Endothelial cell of umbilical vein (primary cell): Measurements from ENCODE around the gene PFAS. TPM values are rescaled to one million over a fixed set of nuclear protein-coding genes. Genes with fewer than 3 reads are reported as not detected.
"Not testable (repeated sequence)": the region's sequence is repeated elsewhere in the genome, so short reads cannot be mapped to it uniquely, and the experiment has no call there.

Experiments
- BruUV-seq: library from RNA; stranded (reverse); fragments of 400-500 nt; replicated peaks from 2 replicates; lab custom pipeline; 2021; lab: Mats Ljungman, UMichigan
- CTCF ChIA-PET: fragments of 300-600, 350-600 bp; sonication (Branson Sonifier 250); formaldehyde crosslinking; loops from one replicate; lab custom pipeline; 2021; ENCODE audit warnings: antibody characterized with exemption, inconsistent platforms; lab: Charles Lee
- POLR2A ChIA-PET: fragments of 300-600, 350-600 bp; sonication (Branson Sonifier 250); formaldehyde crosslinking; loops from one replicate; lab custom pipeline; 2021; ENCODE audit warnings: antibody characterized with exemption, inconsistent platforms; lab: Charles Lee
- DNase-seq: peaks from one replicate; pipeline ENCODE4 v3.0.0-alpha.2; 2011; ENCODE audit warnings: low read depth, low spot score
- FAIRE-seq: peaks from 2 replicates; lab custom pipeline; 2011; peaks lifted over from hg19 to GRCh38; lab: Jason Lieb, UNC
- H2AFZ ChIP-seq: 2 replicates; pipeline ENCODE4 v1.6.0; 2012; ENCODE audit warnings: low read depth, low read length, control low read depth, inconsistent platforms
- H3K27ac ChIP-seq: 2 replicates; pipeline ENCODE4 v1.5.1; 2011; ENCODE audit warnings: low read depth, mild to moderate bottlenecking, control low read depth, low read length, moderate library complexity; ENCODE audit not compliant: insufficient read depth
- H3K27me3 ChIP-seq, 2 experiments: 2 replicates each; pipeline versions ENCODE4 v1.6.0 to v1.6.1; 2011; ENCODE audit warnings: low read length in 2 of 2, mixed read lengths in 1 of 2; ENCODE audit not compliant: control insufficient read depth in 2 of 2, insufficient read depth in 2 of 2
- H3K36me3 ChIP-seq, 2 experiments: 2 replicates in 1 of 2; 3 replicates in 1 of 2; pipeline ENCODE4 v1.5.1; 2011; ENCODE audit warnings: low read length in 2 of 2, mild to moderate bottlenecking in 1 of 2, moderate library complexity in 1 of 2; ENCODE audit not compliant: control insufficient read depth in 2 of 2, insufficient read depth in 2 of 2; ENCODE audit errors: extremely low read depth in 1 of 2
- H3K4me1 ChIP-seq: 3 replicates; pipeline ENCODE4 v1.5.1; 2011; ENCODE audit warnings: mild to moderate bottlenecking, low read length; ENCODE audit not compliant: control insufficient read depth, insufficient read depth; ENCODE audit errors: extremely low read depth
- H3K4me2 ChIP-seq: 2 replicates; pipeline ENCODE4 v1.6.1; 2011; ENCODE audit warnings: low read length, control low read depth, mixed read lengths; ENCODE audit not compliant: insufficient read depth
- H3K4me3 ChIP-seq, 3 experiments: fragments of 200-600 bp in 1 of 3; sonication (generic), shearing (Covaris generic) in 1 of 3; replicated peaks in 1 of 3; 2 replicates each; pipeline ENCODE4 v1.5.1; 2011 to 2016; ENCODE audit warnings: control low read depth in 3 of 3, low read length in 3 of 3, mild to moderate bottlenecking in 2 of 3, inconsistent platforms in 1 of 3, low read depth in 1 of 3, moderate library complexity in 1 of 3; ENCODE audit not compliant: insufficient read depth in 1 of 3
- H3K79me2 ChIP-seq: 2 replicates; pipeline ENCODE4 v1.6.0; 2012; ENCODE audit warnings: low read length, inconsistent platforms; ENCODE audit not compliant: control insufficient read depth, insufficient read depth
- H3K9ac ChIP-seq: replicated peaks from 2 replicates; pipeline ENCODE3; 2011; ENCODE audit warnings: low read length, control low read depth; ENCODE audit not compliant: insufficient read depth; ENCODE audit errors: extremely low read depth
- H3K9me1 ChIP-seq: replicated peaks from 3 replicates; pipeline ENCODE4 v1.6.0; 2011; ENCODE audit warnings: mild to moderate bottlenecking, low read length; ENCODE audit not compliant: control insufficient read depth, insufficient read depth; ENCODE audit errors: extremely low read depth
- H3K9me3 ChIP-seq: replicated peaks from 2 replicates; pipeline ENCODE4 v1.5.1; 2012; ENCODE audit warnings: low read length, inconsistent platforms; ENCODE audit not compliant: control insufficient read depth, insufficient read depth
- H4K20me1 ChIP-seq: replicated peaks from 2 replicates; pipeline ENCODE3; 2011; ENCODE audit warnings: mild to moderate bottlenecking, low read length; ENCODE audit not compliant: control insufficient read depth, insufficient read depth; ENCODE audit errors: extremely low read depth
- POLR2A ChIP-seq: IDR thresholded peaks from 2 replicates; pipeline ENCODE4 v1.6.1; 2012; ENCODE audit warnings: low read depth, mild to moderate bottlenecking, control low read depth, low read length
- POLR2AphosphoS5 ChIP-seq: IDR thresholded peaks from 2 replicates; pipeline ENCODE4 v1.6.1; 2012; ENCODE audit warnings: low read depth, mild to moderate bottlenecking, control low read depth, low read length, moderate library complexity; ENCODE audit not compliant: insufficient read depth
- dilution Hi-C: fragments of 300-500 bp; cut with MboI; formaldehyde crosslinking; loops from one replicate; pipeline ENCODE4 v1.15.0; 2019; ENCODE audit warnings: low sequenced_read_pairs; ENCODE audit not compliant: extremely low pct_ligation_motif_present
- intact Hi-C: fragments of 100-400 bp; cut with micrococcal nuclease; formaldehyde crosslinking; loops from one replicate; pipeline ENCODE4 v1.10.0; 2022
- polyA plus RNA-seq, 4 experiments: library from polyadenylated mRNA; depleted of rRNA in 3 of 4; stranded (reverse) in 3 of 4; unstranded in 1 of 4; fragments of >200 nt; gene quantifications; 2 replicates each; pipeline versions ENCODE4 v1.2.1 to v1.2.3, GENCODE V29; 2011 to 2012; ENCODE audit warnings: missing spikeins in 1 of 4
- total RNA-seq: library from RNA; stranded (reverse); gene quantifications from 2 replicates; pipeline ENCODE4 v1.2.3, GENCODE V29; 2021
- TF ChIP-seq, protein P1 (sequence below), 2 donors: IDR thresholded peaks; 1 replicate in 1 of 2; 2 replicates in 1 of 2; pipeline ENCODE4 v1.5.1; 2011; ENCODE audit warnings: low read length in 2 of 2, mild to moderate bottlenecking in 2 of 2, moderate library complexity in 2 of 2, control low read depth in 1 of 2, inconsistent platforms in 1 of 2, low read depth in 1 of 2; ENCODE audit not compliant: insufficient read depth in 1 of 2; ENCODE audit errors: extremely low read depth in 1 of 2

PFAS gene
- total and polyA plus RNA-seq, 2 donors (not counting 3 experiments of a cell fraction or from before 2014, with no cell fraction given) = 34.1 to 108 TPM

DNA sequence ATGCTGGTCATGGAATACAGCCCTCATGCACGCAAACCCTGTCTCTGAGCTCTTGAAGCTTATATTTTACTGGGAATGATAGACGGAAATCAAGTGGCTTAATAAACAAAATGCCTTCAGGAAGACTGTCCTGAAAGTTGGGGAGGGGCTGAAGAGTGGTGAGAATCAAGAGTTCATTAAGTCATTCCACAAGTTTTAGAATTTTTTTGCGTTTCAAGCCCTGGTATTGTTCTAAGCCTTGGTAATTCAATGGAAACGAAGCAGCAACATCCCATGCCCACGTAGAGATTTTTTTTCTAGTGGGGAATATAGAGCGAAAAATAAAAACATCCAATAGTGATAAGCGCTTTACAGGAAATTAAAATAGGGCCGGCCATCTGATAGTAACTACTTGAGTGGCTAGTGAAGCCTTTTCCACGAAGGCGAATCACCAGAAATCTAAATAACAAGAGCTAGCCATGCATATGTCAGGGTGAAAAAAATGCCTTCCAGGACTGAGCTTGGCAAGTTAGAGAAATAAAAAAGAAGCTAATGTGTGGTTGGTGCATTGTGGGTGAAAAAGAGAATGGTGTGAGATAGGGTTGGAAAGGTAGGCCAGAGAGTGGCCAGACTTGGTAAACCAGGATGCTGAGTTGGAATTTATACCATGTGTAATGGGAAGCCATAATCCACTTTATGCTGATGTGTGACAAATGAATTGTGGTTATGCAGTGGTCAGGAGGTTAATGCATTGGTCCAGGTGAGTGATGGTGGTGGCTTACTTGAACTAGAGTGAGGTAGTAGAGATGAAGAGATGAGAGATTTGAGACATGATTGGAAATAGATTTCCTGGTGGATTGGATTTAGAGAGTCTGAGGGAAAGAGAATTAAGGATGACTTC lies 772 bp downstream of the PFAS start:
- FAIRE-seq (peak; percentile 77), DNase-seq (no peak)
- Histone ChIP-seq H3K36me3 (peaks cover 0 to 4% of the 10 kb centered on the region in 2 experiments), H3K27me3 (no peaks in the 10 kb centered on the region), H2AFZ (peak overlapping the region; percentile 78), H3K9me3 (no peaks in the 10 kb centered on the region), H4K20me1 (no peaks in the 10 kb centered on the region), H3K9ac (peak overlapping the region; percentile 94), H3K27ac (peak overlapping the region; percentile 73), H3K79me2 (peaks cover 41% of the 10 kb centered on the region), H3K9me1 (no peaks in the 10 kb centered on the region), H3K4me2 (peak overlapping the region; percentile 99), H3K4me3 (peak overlapping the region; percentile 69 to 98 (median 80)), H3K4me1 (peaks cover 14% of the 10 kb centered on the region)
- TF ChIP-seq, protein P1, sequence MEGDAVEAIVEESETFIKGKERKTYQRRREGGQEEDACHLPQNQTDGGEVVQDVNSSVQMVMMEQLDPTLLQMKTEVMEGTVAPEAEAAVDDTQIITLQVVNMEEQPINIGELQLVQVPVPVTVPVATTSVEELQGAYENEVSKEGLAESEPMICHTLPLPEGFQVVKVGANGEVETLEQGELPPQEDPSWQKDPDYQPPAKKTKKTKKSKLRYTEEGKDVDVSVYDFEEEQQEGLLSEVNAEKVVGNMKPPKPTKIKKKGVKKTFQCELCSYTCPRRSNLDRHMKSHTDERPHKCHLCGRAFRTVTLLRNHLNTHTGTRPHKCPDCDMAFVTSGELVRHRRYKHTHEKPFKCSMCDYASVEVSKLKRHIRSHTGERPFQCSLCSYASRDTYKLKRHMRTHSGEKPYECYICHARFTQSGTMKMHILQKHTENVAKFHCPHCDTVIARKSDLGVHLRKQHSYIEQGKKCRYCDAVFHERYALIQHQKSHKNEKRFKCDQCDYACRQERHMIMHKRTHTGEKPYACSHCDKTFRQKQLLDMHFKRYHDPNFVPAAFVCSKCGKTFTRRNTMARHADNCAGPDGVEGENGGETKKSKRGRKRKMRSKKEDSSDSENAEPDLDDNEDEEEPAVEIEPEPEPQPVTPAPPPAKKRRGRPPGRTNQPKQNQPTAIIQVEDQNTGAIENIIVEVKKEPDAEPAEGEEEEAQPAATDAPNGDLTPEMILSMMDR (IDR thresholded peaks at IDR 0.05; ENCODE audit: extremely low read depth in 1 of 2, insufficient read depth in 1 of 2, low read depth in 1 of 2, low read length in 2 of 2) = no peak
- TF ChIP-seq POLR2A = no peak
- TF ChIP-seq POLR2AphosphoS5 = no peak
- TSS peak; percentile 75 for BruUV-seq
- dilution Hi-C loops (no loop called here), intact Hi-C loops (loop anchor here (1.0 kb wide), 3 partner anchors 50 to 133 kb away; partner anchors contain the start of gene RPL26)
- ChIA-PET POLR2A (no interaction called here), CTCF (interaction anchor here (1.4 kb wide), 1 partner anchor 51 kb away, joined by 6 read pairs; no protein-coding TSS in a partner anchor)

DNA sequence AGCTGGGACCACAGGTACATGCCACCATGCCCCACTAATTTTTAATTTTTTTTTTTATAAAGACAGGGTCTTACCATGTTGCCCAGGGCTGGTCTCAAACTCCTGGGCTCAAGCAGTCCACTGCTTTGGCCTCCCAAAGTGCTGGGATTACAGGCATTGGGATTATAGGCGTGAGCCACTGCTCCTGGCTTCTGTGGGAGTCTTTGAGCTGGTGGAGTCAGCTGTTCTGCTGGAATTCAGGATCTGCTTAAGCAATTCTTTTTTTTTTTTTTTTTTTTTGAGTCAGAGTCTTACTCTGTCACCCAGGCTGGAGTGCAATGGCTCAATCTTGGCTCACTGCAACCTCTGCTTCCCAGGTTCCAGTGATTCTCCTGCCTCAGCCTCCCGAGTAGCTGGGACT lies 2.3 kb downstream of the PFAS start:
- H3K4me1 ChIP-seq = peaks cover 14% of the 10 kb centered on the region
- CTCF ChIA-PET = interaction anchor here (2.2 kb wide), 1 partner anchor 50 kb away, joined by 6 read pairs; no protein-coding TSS in a partner anchor
- H3K4me3 ChIP-seq, H2AFZ ChIP-seq, H3K27ac ChIP-seq, intact Hi-C loops, DNase-seq, FAIRE-seq, H4K20me1 ChIP-seq, dilution Hi-C loops, H3K9ac ChIP-seq, H3K27me3 ChIP-seq, BruUV-seq, POLR2A ChIA-PET, H3K9me1 ChIP-seq, H3K4me2 ChIP-seq, H3K9me3 ChIP-seq: not testable (repeated sequence)
- H3K36me3 ChIP-seq = peaks cover 3 to 13% of the 10 kb centered on the region in 2 experiments
- peaks cover 33% of the 10 kb centered on the region for H3K79me2 ChIP-seq
